IPS DF 4.7 (cell line): ENCODE data around the gene PDE4C.

Experiments used
- DNase-seq: peaks from one replicate; pipeline ENCODE4 v3.0.0-alpha.2; 2013; ENCODE audit warnings: low spot score; ENCODE audit errors: extremely low read depth

The PDE4C gene

DNA sequence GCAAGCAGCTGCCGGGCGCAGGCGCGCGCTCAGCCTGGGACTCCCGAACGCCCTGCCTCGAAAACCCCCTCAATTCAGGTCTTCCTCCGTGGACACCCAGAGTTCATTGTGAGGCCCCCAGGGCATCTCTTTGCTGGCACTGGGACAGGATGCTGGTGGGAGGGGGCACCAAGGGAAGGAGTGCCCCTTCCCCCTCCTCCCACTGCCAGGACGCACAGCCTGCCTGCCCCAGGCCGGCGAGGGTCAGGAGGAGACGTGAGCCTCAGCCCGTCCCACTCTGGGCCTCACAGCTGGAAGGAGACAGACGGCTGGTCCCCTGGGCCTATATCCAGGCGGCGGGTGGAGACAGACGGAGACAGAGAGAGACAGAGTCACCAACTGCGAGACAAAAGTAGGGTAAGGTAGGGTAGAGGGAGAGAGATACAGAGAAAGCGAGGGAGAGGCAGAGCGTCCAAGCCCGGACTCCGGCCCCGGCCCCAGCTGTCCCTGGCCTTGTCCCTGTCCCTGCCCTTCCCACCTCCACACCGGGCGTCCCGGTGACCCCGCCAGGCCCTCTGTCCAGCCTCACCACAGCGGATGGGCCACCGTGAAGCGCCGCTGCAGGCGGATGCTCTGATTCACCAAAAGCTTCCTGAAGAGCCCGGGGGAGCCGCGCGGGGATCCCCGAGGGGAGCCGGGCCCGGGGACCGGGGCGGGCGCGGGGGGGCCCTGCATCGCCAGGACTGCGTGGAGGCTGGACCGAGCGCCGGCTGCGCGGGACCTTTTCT lies at the start of gene PDE4C:
Gene PDE4C (minus strand): TSS at position 737 of the 767 bp plus-strand sequence. CDS start 23 bp downstream, at position 714.
- DNase-seq = no peak

GRCh38 chr19:18274781-18275356 lies 48.6 kb upstream of the PDE4C start:
- DNase-seq = no peak

DNA sequence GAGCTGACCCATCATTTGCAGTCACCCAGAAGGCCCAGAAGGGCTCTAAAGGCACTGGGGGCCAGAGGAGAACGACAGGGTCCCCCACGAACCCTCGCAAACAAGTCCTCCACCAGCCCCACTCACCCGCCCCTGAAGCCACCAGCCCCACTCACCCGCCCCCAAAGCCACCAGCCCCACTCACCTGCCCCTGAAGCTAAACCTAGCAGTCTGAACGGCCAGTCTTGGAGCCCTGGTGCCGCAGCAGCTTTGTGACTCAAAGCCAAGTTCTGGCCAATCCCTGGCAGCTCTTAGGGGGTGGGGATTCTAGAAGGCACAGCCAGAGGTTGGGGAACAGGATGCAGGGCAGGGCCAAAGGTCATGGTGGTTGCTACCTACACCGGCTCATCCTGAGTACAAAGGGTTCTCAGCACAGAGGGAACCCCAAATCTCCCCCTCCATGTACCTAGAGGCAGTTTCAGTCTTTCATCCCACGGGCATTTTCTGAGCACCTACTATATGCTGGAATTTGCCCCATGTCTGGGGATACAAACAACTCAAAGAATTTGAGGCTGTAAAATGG lies 48.1 kb upstream of the PDE4C start, which contains the start of gene IQCN:
Gene IQCN (minus strand): TSS at position 234 of the 562 bp plus-strand sequence. CDS start 4,974 bp downstream, outside the sequence.
- no peak for DNase-seq

DNA sequence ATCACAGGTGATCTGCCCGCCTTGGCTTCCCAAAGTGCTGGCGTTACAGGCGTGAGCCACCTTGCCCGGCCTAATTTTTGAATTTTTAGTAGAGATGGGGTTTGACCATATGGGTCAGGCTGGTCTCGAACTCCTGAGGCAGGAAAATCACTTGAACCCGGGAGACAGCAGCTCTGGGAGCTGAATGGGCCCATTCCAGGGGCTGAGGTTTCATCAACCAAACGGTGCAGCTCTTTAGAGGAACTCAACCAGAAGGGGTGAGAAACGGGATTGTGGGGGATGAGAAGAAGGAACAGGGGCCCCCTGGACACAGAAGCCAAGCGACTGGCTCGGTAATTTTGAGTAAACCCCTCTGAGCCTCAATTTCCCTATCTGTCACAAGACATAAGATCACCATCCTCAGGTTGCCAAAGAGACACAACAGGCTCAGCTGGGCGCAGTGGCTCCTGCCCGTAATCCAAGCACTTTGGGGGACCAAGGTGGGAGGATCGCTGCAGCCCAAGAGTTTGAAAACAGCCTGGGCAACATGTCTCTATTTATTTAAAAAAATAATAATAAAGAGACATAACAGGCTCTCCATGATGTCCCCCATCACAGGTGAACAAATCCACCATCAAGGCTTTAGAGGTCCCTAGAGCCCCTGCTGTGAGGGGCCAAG lies 47.5 kb upstream of the PDE4C start:
- no peak for DNase-seq

- no peak for DNase-seq
Measured at GRCh38 chr19:18271433-18271841, 45.2 kb upstream of the PDE4C start.

DNA sequence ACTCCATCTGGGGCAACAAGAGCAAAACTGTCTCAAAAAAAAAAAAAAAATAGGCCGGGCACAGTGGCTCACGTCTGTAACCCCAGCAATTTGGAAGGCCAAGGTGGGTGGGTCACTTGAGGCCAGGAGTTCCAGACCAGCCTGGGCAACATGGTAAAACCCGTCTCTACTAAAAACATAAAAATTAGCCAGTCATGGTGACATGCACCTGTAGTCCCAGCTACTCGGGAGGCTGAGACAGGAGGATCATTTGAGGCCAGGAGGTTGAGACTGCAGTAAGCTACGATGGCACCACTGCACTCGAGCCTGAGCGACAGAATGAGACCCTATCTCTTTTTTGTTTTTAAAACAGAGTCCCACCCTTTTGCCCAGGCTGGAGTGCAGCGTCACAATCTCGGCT lies 44.1 kb upstream of the PDE4C start:
- no peak for DNase-seq

DNA sequence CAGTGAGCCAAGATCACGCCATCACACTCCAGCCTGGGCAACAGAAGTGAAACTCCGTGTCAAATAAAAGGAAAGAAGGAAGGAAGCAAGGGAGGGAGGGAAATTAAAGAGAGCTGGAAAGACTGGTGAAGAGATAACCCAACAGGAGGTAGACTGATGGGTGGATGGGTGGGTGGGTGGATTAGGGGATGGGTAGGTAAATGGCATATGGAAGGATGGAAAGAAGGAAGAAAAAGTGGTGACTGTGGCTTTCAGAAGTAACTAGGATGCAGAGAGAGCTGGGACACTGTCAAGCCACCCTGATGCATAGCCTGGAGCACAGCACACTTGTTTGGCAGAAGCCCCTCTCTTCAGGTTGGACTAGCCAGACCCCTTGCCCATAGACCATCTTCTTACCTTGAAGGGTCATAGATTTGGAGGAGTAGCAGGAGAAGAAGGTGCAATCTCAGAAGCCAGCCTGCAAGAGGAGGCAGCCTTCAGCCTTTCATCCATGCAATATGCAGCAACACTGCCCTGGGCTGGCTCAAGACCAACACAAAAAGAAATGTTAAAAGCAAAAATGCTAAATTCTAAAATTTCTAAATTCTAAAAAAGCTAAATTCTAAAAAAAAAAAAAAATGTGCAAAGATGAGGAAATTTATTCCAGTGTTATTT lies 43.0 kb upstream of the PDE4C start:
- no peak for DNase-seq

GRCh38 chr19:18266771-18267686 lies 40.8 kb upstream of the PDE4C start:
- no peak for DNase-seq

DNA sequence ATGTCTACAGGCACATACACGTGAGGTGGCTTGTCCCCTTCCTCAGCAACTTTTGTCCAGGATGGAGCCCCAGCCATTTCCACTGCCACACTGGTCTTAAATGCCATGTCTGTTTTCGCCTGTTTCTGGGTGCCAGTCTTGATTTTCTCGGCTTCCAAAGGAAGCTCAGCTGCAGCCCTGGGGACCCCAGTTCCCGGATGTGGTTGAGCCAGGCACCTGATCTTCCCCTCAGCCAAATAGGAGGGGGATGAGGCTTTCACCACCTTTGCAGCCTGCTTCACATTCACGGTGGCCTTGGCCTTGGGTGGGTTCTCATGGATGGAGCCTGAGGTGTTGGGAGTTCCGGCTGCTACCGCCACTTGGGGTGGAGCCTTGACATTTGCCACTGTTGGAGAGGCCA lies 39.3 kb upstream of the PDE4C start:
- DNase-seq = no peak

DNA sequence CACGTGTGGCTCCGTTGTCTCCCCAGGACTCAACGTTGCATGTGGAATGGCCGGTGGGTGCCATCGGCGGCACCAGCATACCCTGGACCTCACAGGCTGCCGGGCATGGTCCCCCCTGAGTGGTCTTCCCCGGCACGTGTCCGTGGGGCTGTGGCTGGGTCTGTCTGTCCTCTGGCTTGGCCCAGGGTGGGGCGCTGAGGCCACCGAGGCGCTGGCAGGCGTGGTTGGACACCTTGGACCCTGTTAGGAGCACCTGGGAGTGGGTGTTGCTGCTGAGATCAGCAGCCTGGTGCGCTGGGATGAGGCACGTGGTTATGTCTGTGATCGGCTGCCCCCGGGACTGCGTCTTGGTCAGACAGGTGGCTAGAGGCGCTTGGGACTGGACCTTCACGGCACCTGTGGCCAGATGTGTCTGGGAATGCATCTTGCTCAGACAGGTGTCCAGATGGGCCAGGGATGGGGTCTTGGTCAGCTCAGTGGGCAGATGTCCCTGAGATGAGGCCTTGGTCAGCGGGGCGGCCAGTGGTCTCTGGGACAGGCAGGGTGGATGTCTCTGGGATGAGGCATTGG lies 38.8 kb upstream of the PDE4C start:
- no peak for DNase-seq

DNA sequence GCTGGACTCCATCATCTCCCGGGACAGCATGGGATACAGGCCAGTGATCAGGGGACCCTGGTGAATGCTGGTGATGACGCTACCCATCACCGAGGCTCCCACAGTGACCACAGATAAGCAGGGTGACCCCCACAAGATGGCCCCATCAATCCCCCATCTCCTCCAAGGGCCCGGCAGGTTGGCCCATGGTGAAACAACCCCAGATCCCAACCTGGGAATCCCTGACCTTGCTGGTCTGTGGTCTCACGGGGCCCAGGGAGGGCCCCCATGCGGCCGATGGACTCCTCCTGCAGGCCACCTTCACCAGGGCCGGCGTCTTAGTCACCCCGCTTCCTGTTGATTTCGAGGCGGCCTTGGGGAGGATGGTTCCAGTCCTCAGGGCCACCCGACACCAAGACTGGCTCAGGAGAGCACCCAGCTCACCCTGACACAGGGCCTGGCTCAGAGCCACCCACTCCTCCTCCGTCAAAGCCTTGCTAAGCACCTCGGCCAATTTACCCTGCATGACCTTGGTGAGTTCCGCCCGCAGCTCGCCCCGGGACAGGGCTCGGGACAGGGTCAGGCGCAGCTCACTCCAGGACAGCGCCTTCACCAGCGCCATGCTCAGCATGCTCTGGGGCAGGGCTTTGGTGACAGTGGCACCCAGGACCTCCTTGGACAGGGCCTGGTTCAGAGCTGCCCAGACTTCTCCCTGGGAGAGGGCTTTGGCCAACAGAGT lies 38.1 kb upstream of the PDE4C start:
- no peak for DNase-seq

DNA sequence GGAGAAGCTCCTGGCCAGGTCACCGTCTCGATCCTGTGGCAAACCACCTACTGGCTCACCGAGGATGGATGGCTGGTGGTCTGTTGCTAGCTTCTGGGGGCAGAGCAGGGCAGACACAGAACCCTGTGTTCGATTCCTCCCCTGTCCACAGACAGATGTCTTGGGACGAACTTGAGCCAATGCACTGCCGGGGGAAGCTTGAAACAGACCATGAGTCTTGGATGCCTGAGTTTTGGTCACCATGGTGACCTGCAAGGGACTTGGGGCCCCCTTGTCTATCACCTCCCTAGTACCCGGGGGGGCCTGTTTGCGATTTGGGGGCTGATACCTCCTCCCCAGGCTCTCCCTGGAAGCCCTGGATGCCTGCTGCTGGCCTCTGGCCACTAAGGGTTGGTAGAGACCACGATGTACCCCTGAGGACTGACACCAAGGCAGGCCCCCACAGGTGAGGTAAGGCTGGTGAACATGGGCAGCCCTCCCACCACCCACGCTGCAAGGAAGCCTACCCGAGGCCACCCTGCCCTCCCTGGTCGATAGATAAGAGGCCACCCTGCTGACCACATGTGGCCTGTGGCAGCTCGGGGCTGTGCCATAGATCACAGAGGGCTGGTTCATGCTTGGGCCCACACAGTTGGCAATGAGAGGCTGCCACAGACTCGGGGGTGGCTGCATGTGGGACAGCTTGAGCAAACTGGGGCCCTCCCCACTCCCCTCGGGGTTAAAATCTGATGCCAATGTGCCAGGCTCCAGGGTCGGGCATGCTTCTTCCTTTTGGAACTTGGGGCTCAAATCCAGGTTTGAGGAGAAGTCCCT lies 37.3 kb upstream of the PDE4C start:
- no peak for DNase-seq

- no peak for DNase-seq
Measured at GRCh38 chr19:18262917-18263316, 36.7 kb upstream of the PDE4C start.

DNA sequence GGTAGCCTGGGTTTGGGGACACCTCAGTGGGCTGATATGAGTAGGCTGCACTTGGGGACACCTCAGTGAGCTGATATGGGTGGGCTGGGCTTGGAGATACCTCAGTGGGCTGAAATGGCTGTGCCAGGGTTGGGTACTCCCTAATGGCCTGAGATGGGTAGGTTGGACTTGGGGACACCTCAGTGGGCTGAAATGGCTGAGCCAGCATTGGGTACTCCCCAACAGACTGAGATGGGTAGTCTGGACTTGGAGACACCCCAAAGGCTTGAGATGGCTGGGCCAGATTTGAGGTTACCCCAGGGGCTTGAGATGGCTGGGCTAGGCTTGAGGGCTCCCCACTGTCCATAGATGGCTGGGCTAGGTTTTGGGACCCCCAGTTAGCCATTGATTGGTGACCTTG lies 35.9 kb upstream of the PDE4C start:
- no peak for DNase-seq

GRCh38 chr19:18261474-18261873 lies 35.2 kb upstream of the PDE4C start:
- no peak for DNase-seq

DNA sequence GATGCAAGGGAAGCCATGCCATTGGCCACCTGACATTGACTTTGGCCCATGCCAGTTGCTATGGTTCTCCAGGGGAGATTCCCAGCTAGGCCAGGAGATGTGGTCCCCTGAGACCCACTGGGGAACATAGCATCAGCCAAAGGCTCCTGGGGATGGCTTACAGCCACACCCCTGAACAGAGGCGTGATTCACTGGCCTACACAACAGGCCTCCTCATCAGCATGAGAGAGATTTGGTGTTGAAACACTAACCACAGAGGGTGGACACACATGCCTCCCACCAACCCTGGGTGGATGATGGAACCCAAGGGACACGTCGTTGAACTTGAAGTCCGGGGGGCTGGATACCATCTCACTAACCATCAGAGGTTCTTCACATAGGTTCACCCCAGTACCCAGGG lies 33.7 kb upstream of the PDE4C start:
- DNase-seq = no peak

DNA sequence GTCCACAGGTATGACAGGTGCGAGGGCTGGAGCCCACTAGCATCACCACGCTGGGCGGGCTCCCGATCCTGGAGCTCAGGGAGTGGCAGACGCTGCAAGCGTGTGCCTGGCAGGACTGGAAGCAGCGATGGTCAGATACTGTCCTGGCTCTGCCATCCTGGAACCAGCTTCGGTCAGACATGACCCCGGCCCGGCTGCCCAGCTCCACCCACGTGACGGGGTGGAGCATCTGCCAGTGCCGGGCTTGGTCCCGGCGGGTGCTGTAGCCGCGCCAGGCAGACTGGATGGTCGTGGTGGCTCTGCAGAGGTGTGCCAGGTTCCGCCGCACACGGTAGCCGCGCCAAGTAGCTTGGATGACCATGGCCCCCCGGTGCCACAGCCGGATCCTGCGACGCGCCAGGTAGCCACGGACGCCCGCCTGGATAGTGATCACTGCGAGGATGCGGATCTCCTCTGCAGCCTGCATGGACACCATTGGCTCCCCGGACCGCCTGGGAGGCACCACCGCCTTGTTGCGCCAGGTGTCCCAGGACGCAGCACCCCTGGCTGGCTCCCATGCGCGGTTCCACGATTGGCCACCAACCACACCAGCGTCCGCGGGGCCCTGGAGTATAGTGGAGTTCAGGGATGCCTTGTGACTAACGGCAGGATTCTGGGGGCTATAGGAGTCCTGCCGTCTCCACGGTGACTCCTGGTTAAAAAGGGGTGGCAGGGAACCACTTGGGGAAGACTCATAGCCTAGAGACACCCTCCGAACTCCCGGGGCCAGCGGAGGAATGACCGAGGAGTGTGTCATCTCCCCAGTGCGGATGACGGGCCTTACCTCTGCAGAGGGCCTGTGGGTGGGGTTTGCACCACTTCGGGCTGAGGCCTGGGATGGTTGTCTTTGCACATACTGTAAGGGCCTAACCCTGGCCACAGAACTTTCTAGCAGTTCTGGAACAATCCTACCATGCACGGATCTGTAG lies 31.5 kb upstream of the PDE4C start:
- DNase-seq = no peak
